K562 (cell line): Measurements from ENCODE around the gene CNPY3. TPM values are rescaled to one million over a fixed set of nuclear protein-coding genes. Genes with fewer than 3 reads are reported as not detected.

Source experiments
- CREM ChIP-seq: IDR thresholded peaks from 2 replicates; pipeline ENCODE4 v1.6.1; 2014; ENCODE audit warnings: antibody characterized with exemption, low read depth
- KDM1A ChIP-seq, 2 experiments: fragments of 450-650 bp; IDR thresholded peaks; 2 replicates each; pipeline ENCODE4 v1.6.1; 2016; ENCODE audit warnings: mild to moderate bottlenecking in 2 of 2
- MCM2 ChIP-seq: fragments of 450-650 bp; IDR thresholded peaks from 2 replicates; pipeline ENCODE4 v1.6.1; 2017; ENCODE audit warnings: low read depth, mild to moderate bottlenecking
- NR3C1 ChIP-seq: sonication (generic); formaldehyde crosslinking; IDR thresholded peaks from 2 replicates; pipeline ENCODE4 v1.8.1; 2022; ENCODE audit warnings: missing genetic modification reagents
- SIN3A ChIP-seq, 2 experiments: fragments of 150-350 bp in 1 of 2; IDR thresholded peaks; 2 replicates each; pipeline ENCODE4 v1.6.1; 2011 to 2016; ENCODE audit warnings: borderline replicate concordance in 2 of 2, low read depth in 2 of 2, low read length in 2 of 2, mild to moderate bottlenecking in 2 of 2, moderate library complexity in 2 of 2; ENCODE audit not compliant: control insufficient read depth in 1 of 2
- SMARCE1 ChIP-seq: fragments of 450-650 bp; IDR thresholded peaks from 2 replicates; pipeline ENCODE4 v1.7.1; 2016; ENCODE audit warnings: mild to moderate bottlenecking
- TCF7L2 ChIP-seq: fragments of 150-350 bp; IDR thresholded peaks from 2 replicates; pipeline ENCODE4 v1.6.1; 2016; ENCODE audit warnings: low read depth, mild to moderate bottlenecking, low read length, moderate library complexity
- YY1 ChIP-seq, 3 experiments: IDR thresholded peaks; 2 replicates each; pipeline ENCODE4 v1.6.1; 2011; ENCODE audit warnings: low read length in 2 of 3, mild to moderate bottlenecking in 2 of 3, moderate library complexity in 2 of 3, borderline replicate concordance in 1 of 3, control low read depth in 1 of 3, low read depth in 1 of 3; ENCODE audit not compliant: insufficient read depth in 3 of 3, insufficient replicate concordance in 2 of 3, control insufficient read depth in 1 of 3, insufficient read length in 1 of 3; ENCODE audit errors: extremely low read depth in 1 of 3
- ZNF347 ChIP-seq: fragments of 450-650 bp; formaldehyde crosslinking; IDR thresholded peaks from 2 replicates; pipeline ENCODE4 v1.4.0; 2020; ENCODE audit warnings: low read depth, mild to moderate bottlenecking, moderate library complexity
- polyA plus RNA-seq, 8 experiments: library from polyadenylated mRNA; depleted of rRNA in 4 of 8; stranded (reverse) in 5 of 8; unstranded in 3 of 8; fragments of >200 nt; fragmentation: Nextera tagmentation in 2 of 8; fragmentation: Illumina TruSeq in 1 of 8; extraction: Ambion mirVana in 2 of 8; extraction: Trizol in 1 of 8; gene quantifications; 2 replicates each; pipeline versions ENCODE4 v1.2.1 to v1.2.3, GENCODE V29; 2011 to 2014; ENCODE audit warnings: inconsistent platforms in 1 of 8, missing spikeins in 1 of 8
- total RNA-seq, 7 experiments: library from RNA; depleted of rRNA in 6 of 7; stranded (reverse); fragments of >200 nt in 6 of 7; fragmentation: Illumina TruSeq in 2 of 7; extraction: Trizol in 2 of 7; gene quantifications; 2 replicates each; pipeline versions ENCODE4 v1.2.1 to v1.2.3, GENCODE V29; 2011 to 2021; ENCODE audit warnings: low replicate concordance in 1 of 7
- TF ChIP-seq, protein P1 (sequence below): fragments of 250-450 bp; sonication (Bioruptor Pico); IDR thresholded peaks from 2 replicates; pipeline ENCODE4 v1.4.0; 2020
- TF ChIP-seq, protein P2 (sequence below): fragments of 250-450 bp; sonication (Bioruptor Pico); IDR thresholded peaks from 2 replicates; pipeline ENCODE4 v1.4.0; 2020
- TF ChIP-seq, protein P3 (sequence below): sonication (generic); formaldehyde crosslinking; IDR thresholded peaks from 2 replicates; pipeline ENCODE4 v1.8.0; 2022; ENCODE audit warnings: mild to moderate bottlenecking, missing genetic modification reagents
- TF ChIP-seq, protein P4 (sequence below), 3 experiments: fragments of 200-800 bp in 1 of 3; sonication (Bioruptor generic) in 1 of 3; sonication (generic) in 1 of 3; formaldehyde crosslinking in 1 of 3; IDR thresholded peaks; 2 replicates each; pipeline versions ENCODE4 v1.6.1 to v1.8.0; 2016 to 2022; ENCODE audit warnings: mild to moderate bottlenecking in 2 of 3, missing compliant biosample characterization in 2 of 3, missing genetic modification characterization in 2 of 3, missing genetic modification reagents in 1 of 3

The CNPY3 gene
- total and polyA plus RNA-seq, 9 of the 15 experiments (the other 6 are each of a cell fraction or from before 2014, with no cell fraction given) = 2.4 to 37.4 (median 21.2) TPM

DNA sequence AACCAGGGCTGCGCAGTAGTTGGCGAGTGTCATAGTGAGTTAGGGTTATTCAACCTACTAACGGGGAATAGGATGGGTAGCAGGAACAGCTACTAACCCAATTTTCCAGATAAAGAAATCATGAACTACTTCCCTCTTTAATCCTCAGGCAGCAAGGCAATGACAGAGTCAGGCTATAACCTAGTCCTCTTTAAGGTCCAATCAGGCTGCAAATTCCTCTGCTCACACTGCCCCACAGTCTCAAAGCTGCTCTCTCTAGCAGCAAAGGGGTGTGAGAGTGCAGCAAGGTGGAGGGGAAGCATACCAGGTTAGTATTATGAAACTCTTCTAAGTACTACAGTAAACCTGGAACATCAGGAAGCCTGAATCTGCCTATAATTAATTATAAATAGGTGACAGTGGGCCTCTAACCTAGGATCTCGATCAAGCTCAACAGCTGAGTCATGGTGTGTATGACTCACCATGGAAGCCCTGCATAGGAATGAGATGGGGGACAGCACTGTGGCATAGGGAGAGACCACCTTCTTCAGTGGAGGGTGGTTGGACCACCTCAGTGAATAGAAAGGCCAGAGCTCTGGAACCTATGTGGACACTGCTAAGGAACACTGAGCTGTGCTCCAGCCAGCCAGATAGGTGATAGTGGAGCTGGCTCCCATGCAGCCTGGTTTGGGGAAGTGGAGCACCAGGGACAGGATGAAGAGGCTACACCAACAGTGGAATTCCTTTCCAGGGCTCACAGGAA is 41.8 kb downstream of the CNPY3 start (continued):
- TF ChIP-seq KDM1A (IDR thresholded peaks at IDR 0.05) (no peak), TCF7L2 (no peak), YY1 (IDR thresholded peaks at IDR 0.05; ENCODE audit: borderline replicate concordance in 1 of 3, control insufficient read depth in 1 of 3, extremely low read depth in 1 of 3, insufficient read depth in 3 of 3, insufficient read length in 1 of 3, insufficient replicate concordance in 2 of 3, low read depth in 1 of 3, low read length in 2 of 3) (no peak), SMARCE1 (peak; percentile 97), ZNF347 (CRISPR knock-in tag) (no peak), MCM2 (no peak), SIN3A (IDR thresholded peaks at IDR 0.05; ENCODE audit: borderline replicate concordance in 2 of 2, control insufficient read depth in 1 of 2, low read depth in 2 of 2, low read length in 2 of 2) (no peak), CREM (0 out of 2 replicates have a peak, but pooled peaks have one; percentile 5), NR3C1 (CRISPR knock-in tag) (no peak)
- TF ChIP-seq, protein P1, sequence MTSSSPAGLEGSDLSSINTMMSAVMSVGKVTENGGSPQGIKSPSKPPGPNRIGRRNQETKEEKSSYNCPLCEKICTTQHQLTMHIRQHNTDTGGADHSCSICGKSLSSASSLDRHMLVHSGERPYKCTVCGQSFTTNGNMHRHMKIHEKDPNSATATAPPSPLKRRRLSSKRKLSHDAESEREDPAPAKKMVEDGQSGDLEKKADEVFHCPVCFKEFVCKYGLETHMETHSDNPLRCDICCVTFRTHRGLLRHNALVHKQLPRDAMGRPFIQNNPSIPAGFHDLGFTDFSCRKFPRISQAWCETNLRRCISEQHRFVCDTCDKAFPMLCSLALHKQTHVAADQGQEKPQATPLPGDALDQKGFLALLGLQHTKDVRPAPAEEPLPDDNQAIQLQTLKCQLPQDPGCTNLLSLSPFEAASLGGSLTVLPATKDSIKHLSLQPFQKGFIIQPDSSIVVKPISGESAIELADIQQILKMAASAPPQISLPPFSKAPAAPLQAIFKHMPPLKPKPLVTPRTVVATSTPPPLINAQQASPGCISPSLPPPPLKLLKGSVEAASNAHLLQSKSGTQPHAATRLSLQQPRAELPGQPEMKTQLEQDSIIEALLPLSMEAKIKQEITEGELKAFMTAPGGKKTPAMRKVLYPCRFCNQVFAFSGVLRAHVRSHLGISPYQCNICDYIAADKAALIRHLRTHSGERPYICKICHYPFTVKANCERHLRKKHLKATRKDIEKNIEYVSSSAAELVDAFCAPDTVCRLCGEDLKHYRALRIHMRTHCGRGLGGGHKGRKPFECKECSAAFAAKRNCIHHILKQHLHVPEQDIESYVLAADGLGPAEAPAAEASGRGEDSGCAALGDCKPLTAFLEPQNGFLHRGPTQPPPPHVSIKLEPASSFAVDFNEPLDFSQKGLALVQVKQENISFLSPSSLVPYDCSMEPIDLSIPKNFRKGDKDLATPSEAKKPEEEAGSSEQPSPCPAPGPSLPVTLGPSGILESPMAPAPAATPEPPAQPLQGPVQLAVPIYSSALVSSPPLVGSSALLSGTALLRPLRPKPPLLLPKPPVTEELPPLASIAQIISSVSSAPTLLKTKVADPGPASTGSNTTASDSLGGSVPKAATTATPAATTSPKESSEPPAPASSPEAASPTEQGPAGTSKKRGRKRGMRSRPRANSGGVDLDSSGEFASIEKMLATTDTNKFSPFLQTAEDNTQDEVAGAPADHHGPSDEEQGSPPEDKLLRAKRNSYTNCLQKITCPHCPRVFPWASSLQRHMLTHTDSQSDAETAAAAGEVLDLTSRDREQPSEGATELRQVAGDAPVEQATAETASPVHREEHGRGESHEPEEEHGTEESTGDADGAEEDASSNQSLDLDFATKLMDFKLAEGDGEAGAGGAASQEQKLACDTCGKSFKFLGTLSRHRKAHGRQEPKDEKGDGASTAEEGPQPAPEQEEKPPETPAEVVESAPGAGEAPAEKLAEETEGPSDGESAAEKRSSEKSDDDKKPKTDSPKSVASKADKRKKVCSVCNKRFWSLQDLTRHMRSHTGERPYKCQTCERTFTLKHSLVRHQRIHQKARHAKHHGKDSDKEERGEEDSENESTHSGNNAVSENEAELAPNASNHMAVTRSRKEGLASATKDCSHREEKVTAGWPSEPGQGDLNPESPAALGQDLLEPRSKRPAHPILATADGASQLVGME = no peak
- TF ChIP-seq, protein P2, sequence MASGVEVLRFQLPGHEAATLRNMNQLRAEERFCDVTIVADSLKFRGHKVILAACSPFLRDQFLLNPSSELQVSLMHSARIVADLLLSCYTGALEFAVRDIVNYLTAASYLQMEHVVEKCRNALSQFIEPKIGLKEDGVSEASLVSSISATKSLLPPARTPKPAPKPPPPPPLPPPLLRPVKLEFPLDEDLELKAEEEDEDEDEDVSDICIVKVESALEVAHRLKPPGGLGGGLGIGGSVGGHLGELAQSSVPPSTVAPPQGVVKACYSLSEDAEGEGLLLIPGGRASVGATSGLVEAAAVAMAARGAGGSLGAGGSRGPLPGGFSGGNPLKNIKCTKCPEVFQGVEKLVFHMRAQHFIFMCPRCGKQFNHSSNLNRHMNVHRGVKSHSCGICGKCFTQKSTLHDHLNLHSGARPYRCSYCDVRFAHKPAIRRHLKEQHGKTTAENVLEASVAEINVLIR (CRISPR knock-in tag) = no peak
- TF ChIP-seq, protein P3, sequence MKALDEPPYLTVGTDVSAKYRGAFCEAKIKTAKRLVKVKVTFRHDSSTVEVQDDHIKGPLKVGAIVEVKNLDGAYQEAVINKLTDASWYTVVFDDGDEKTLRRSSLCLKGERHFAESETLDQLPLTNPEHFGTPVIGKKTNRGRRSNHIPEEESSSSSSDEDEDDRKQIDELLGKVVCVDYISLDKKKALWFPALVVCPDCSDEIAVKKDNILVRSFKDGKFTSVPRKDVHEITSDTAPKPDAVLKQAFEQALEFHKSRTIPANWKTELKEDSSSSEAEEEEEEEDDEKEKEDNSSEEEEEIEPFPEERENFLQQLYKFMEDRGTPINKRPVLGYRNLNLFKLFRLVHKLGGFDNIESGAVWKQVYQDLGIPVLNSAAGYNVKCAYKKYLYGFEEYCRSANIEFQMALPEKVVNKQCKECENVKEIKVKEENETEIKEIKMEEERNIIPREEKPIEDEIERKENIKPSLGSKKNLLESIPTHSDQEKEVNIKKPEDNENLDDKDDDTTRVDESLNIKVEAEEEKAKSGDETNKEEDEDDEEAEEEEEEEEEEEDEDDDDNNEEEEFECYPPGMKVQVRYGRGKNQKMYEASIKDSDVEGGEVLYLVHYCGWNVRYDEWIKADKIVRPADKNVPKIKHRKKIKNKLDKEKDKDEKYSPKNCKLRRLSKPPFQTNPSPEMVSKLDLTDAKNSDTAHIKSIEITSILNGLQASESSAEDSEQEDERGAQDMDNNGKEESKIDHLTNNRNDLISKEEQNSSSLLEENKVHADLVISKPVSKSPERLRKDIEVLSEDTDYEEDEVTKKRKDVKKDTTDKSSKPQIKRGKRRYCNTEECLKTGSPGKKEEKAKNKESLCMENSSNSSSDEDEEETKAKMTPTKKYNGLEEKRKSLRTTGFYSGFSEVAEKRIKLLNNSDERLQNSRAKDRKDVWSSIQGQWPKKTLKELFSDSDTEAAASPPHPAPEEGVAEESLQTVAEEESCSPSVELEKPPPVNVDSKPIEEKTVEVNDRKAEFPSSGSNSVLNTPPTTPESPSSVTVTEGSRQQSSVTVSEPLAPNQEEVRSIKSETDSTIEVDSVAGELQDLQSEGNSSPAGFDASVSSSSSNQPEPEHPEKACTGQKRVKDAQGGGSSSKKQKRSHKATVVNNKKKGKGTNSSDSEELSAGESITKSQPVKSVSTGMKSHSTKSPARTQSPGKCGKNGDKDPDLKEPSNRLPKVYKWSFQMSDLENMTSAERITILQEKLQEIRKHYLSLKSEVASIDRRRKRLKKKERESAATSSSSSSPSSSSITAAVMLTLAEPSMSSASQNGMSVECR (CRISPR knock-in tag) = no peak
- TF ChIP-seq, protein P4, sequence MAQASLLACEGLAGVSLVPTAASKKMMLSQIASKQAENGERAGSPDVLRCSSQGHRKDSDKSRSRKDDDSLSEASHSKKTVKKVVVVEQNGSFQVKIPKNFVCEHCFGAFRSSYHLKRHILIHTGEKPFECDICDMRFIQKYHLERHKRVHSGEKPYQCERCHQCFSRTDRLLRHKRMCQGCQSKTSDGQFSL (CRISPR knock-in tag; IDR thresholded peaks at IDR 0.05) = no peak
- TF ChIP-seq, protein P4 (tag; IDR thresholded peaks at IDR 0.05) = no peak
